ENCODE results near the gene PPP6R2.

PPP6R2 gene

GRCh38 chr22:50361222-50361621 lies 18.1 kb downstream of the PPP6R2 start:
- TF ChIP-seq RAD21 (IDR thresholded peaks at IDR 0.05; ENCODE audit: low read depth) (no peak), TCF12 (IDR thresholded peaks at IDR 0.05; ENCODE audit: low read depth) (no peak), NFIC (IDR thresholded peaks at IDR 0.05) (no peak), CEBPB (IDR thresholded peaks at IDR 0.05) (no peak), FOXM1 (IDR thresholded peaks at IDR 0.05; ENCODE audit: borderline replicate concordance, low read depth) (no peak)
- TF ChIP-seq, protein P1, sequence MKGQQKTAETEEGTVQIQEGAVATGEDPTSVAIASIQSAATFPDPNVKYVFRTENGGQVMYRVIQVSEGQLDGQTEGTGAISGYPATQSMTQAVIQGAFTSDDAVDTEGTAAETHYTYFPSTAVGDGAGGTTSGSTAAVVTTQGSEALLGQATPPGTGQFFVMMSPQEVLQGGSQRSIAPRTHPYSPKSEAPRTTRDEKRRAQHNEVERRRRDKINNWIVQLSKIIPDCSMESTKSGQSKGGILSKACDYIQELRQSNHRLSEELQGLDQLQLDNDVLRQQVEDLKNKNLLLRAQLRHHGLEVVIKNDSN (IDR thresholded peaks at IDR 0.05) = no peak
- TF ChIP-seq, protein P2, sequence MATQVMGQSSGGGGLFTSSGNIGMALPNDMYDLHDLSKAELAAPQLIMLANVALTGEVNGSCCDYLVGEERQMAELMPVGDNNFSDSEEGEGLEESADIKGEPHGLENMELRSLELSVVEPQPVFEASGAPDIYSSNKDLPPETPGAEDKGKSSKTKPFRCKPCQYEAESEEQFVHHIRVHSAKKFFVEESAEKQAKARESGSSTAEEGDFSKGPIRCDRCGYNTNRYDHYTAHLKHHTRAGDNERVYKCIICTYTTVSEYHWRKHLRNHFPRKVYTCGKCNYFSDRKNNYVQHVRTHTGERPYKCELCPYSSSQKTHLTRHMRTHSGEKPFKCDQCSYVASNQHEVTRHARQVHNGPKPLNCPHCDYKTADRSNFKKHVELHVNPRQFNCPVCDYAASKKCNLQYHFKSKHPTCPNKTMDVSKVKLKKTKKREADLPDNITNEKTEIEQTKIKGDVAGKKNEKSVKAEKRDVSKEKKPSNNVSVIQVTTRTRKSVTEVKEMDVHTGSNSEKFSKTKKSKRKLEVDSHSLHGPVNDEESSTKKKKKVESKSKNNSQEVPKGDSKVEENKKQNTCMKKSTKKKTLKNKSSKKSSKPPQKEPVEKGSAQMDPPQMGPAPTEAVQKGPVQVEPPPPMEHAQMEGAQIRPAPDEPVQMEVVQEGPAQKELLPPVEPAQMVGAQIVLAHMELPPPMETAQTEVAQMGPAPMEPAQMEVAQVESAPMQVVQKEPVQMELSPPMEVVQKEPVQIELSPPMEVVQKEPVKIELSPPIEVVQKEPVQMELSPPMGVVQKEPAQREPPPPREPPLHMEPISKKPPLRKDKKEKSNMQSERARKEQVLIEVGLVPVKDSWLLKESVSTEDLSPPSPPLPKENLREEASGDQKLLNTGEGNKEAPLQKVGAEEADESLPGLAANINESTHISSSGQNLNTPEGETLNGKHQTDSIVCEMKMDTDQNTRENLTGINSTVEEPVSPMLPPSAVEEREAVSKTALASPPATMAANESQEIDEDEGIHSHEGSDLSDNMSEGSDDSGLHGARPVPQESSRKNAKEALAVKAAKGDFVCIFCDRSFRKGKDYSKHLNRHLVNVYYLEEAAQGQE (IDR thresholded peaks at IDR 0.05; ENCODE audit: low read depth) = no peak

- no peak for TF ChIP-seq TEAD4 (IDR thresholded peaks at IDR 0.05)
- no peak for TF ChIP-seq MAX (IDR thresholded peaks at IDR 0.05)
- TF ChIP-seq ZBTB7A (IDR thresholded peaks at IDR 0.05; ENCODE audit: low read depth) = no peak
- TF ChIP-seq TCF12 (IDR thresholded peaks at IDR 0.05; ENCODE audit: low read depth) = no peak
- TF ChIP-seq, protein P2 (IDR thresholded peaks at IDR 0.05; ENCODE audit: low read depth) = no peak
- no peak for TF ChIP-seq CREB1 (IDR thresholded peaks at IDR 0.05; ENCODE audit: low read depth)
- no peak for TF ChIP-seq CEBPB (IDR thresholded peaks at IDR 0.05)
- no peak for TF ChIP-seq FOXM1 (IDR thresholded peaks at IDR 0.05; ENCODE audit: borderline replicate concordance, low read depth)
- no peak for TF ChIP-seq EGR1 (IDR thresholded peaks at IDR 0.05)
- TF ChIP-seq RAD21 (IDR thresholded peaks at IDR 0.05; ENCODE audit: low read depth) = no peak
- TF ChIP-seq NFIC (IDR thresholded peaks at IDR 0.05) = no peak
- TF ChIP-seq YY1 (IDR thresholded peaks at IDR 0.05; ENCODE audit: low read depth) = no peak
- TF ChIP-seq EP300 (IDR thresholded peaks at IDR 0.05; ENCODE audit: borderline replicate concordance) = no peak
- TF ChIP-seq, protein P1 (IDR thresholded peaks at IDR 0.05) = no peak
- TF ChIP-seq TAF1 (IDR thresholded peaks at IDR 0.05; ENCODE audit: low read depth) = no peak
Measured at GRCh38 chr22:50361688-50362087, 18.6 kb downstream of the PPP6R2 start.

DNA sequence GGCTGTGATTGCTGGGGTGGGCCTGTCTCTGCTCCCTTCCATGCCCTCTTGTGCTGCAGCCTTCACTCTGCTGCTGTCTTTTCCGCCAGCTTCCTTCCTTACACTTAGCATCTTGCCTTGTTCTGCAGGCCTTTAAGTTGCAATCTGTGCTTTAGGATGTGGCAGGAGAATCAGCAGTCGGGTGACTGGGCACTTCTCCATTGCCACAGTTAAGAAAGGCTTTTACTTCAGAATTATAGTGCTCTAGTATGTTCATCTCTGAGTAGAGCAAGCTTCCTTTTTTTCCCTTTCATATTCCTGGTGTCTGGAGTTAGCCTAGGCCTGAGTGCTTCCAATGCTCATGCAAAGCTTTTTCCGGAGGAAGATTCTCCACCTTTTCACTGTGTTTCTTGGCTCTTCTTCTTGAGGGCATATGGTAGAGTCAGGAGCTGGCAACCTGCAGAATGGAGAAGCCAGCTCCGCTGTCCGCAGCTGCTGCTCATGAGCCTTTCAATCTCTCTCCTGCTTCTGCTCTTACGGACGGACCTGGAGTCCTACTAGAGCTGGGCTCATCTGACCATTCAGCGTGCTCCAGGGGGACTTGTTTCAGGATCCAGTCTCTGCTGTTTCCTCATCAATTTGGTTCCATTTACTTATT lies 20.2 kb downstream of the PPP6R2 start:
- TF ChIP-seq, protein P1 (IDR thresholded peaks at IDR 0.05) = no peak
- TF ChIP-seq TAF1 (IDR thresholded peaks at IDR 0.05; ENCODE audit: low read depth) = no peak
- no peak for TF ChIP-seq FOXM1 (IDR thresholded peaks at IDR 0.05; ENCODE audit: borderline replicate concordance, low read depth)
- TF ChIP-seq, protein P2 (IDR thresholded peaks at IDR 0.05; ENCODE audit: low read depth) = no peak
- TF ChIP-seq TEAD4 (IDR thresholded peaks at IDR 0.05) = no peak
- no peak for TF ChIP-seq TCF12 (IDR thresholded peaks at IDR 0.05; ENCODE audit: low read depth)
- TF ChIP-seq ZBTB7A (IDR thresholded peaks at IDR 0.05; ENCODE audit: low read depth) = no peak

DNA sequence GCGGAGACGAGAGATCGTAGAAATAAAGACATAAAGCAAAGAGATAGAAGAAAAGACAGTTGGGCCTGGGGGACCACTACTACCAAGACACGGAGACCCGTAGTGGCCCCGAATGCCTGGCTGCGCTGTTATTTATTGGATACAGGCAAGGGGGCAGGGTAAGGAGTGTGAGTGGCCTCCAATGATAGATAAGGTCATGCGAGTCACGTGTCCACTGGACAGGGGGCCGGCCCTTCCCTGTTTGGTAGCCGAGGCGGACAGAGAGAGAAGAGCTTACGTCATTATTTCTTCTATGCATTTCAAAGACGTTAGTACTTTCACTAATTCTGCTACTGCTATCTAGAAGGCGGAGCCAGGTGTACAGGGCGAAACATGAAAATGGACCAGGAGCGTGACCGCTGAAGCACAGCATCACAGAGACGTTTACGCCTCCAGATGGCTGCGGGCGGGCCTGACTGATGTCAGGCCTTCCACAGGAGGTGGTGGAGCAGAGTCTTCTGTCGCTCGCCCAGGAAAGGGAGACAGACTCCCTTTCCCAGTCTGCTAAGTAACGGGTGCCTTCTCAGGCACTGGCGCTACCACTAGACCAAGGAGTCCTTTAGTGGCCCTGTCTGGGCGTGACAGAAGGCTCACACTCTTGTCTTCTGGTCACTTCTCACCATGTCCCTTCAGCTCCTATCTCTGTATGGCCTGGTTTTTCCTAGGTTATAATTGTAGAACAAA lies 24.8 kb downstream of the PPP6R2 start:
- TF ChIP-seq RAD21 (IDR thresholded peaks at IDR 0.05; ENCODE audit: low read depth) (peak; percentile 23; the same call in 1 of the 2 replicates), MAX (IDR thresholded peaks at IDR 0.05) (no peak)
